ACHN (cell line): ENCODE data around the gene BBS4.

ENCODE experiments used
- DNase-seq: peaks from one replicate; pipeline ENCODE4 v3.0.0-alpha.2; 2015
- in situ Hi-C: cut with HindIII; loops from 2 replicates; pipeline ENCODE4 v1.10.0; 2017; ENCODE audit warnings: low sequenced_read_pairs, low pct_ligation_motif_present, low pct_unique_long_range_greater_than_20kb

Gene BBS4

DNA sequence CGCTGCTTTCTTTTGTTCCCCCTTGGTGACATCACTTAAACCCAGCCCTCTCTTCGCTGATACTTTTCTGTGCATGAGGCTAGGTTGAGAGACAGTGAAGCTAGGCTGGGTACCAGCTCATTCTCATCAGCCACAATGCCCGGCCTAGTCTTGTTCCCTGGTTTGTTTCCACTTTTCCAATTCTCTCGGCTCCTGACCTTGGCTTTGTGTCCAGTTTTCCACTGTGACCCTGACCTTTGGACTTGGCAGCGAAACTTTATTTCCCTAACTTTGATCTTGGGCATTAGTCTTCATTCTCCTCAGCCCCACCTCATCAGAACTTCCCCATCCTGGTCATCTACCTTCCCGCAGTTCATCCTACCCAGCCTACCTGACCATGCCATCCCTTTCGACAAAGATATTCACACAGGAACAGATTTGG, 98.5 kb downstream of the BBS4 start:
- no peak for DNase-seq
- in situ Hi-C loops = no loop called here

DNA sequence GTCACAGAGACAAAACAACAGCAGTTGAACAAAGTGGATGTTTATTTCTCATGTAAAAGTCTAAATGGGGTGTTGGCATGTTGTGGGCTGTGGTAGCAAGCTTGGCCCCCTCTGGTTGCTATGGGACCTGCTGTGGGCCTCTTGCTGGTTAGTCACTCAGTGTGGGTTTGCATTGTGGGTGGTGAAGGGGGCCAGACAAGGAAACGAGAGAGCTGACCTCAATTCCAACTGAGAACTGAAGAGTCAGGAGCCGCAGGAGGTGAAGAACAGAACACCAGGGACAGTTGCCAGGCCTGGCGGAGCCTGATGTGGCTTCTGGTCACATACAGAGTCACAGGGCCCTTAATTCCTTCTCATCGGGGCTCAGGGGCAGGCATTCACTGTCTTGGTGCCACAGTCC, 99.4 kb downstream of the BBS4 start:
- in situ Hi-C loops = no loop called here
- DNase-seq = no peak

DNA sequence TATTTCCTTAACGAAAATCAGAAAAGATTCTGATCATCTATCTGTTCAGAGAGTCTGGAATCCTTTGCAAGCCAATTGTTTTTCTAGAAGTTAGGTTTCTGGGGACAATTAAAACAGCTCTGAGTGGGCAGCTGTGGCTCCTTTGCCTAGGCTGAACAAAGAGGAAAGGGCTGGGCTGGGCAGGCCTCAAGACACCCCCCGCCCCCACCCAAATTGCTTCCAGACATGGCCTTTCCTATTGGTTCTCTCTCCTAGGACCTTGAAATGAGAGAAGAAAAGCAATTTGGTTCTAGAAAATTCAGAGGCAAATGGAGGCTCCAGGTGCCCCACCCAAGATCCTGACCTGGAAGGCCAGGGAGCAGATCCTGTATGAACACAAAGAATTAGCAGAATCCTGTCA, 99.8 kb downstream of the BBS4 start:
- DNase-seq = no peak
- in situ Hi-C loops = no loop called here

DNA sequence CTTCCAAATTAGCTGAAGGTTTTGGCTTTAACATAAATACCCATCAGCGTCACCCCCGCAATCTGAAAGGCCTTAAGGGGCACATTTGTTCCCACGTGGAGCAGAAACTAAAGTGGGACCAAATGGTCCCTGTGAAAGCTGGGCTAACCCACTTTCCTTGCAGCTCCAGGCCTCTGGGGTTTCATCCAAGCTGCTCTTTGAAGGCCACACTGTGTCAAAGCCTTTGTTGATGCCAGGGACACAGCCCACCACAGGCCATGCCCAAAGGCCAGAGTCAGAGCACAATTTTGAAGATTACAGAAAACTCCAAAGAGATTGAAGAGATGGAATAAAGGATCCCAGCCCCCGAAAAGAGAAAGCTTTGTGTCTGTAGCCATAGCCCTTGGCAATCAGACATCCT, 100.2 kb downstream of the BBS4 start:
- in situ Hi-C loops = no loop called here
- no peak for DNase-seq

DNA sequence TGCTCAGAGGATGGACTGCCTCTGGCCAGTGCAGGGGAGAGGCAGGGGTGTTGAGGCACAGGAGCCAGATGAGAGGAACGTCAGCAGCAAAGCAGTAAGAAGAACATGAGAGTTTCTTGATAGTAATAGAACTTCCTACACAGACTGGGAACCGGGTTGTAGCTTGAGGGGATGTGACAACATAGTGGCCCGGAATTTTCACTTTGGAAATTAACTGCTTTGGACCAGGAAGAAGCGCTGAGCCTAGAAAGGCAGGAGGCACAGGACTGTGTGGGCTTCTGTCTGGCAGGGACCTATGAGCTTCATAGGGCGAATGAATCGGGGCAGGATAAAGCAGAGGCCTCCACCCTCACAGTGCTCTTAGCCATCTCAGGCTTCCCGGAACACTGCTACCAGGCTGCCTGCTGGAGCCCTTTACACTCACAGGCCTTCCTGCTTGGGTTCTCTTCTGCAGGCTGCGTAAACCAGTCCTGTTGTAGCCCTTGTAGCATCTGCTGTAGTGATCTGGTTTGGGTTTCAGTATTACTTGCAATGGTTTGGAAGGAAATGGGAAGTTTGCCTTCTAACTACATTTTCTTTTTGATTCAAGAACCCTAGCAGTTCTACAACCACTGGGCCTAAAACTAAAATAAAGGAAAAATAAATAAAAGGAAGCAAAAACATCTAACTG, 100.8 kb downstream of the BBS4 start:
- in situ Hi-C loops = no loop called here

DNA sequence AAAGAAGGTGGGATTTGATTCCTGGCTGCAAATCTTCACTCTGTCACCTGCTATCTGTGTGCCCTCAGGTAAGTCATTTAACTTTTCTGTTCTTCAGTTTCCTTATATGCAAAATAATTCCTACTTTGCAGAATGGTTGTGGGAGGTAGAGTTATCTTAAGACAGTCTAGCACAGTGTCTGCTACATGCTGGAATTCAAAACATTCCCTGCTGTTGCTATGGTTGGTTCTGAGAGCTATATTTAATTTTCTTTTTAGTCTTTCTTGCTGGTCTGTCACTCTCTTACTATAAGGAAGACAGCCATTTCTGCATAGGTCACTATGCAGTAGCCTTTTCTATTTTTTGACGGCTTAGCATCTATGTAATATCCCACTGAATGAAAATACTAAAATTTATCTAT, 101.5 kb downstream of the BBS4 start:
- in situ Hi-C loops = no loop called here
- no peak for DNase-seq

More for the DNA sequence above, 100.8 kb downstream of the BBS4 start:
- DNase-seq = no peak
